Activated CD8-positive, alpha-beta memory T cell treated with anti-CD3 and anti-CD28 coated beads, Interleukin-2, amount 10 ng/mL, durations not matched to agents 7 days and 5 days (primary cell): ENCODE results near the gene KIRREL3. TPM values are rescaled to one million over a fixed set of nuclear protein-coding genes. Genes with fewer than 3 reads are reported as not detected.

Experiments
- ATAC-seq: fragments of 150-1000 bp; cut with Tn5 transposase; one replicate; pipeline ENCODE4 v1.10.0; 2021; ENCODE audit warnings: moderate library complexity
- CTCF ChIA-PET: fragments of 350-600 bp; sonication (Branson Sonifier 250); formaldehyde crosslinking; loops from one replicate; lab custom pipeline; 2021; ENCODE audit warnings: antibody characterized with exemption; lab: Charles Lee
- DNase-seq: peaks from one replicate; pipeline ENCODE4 v3.0.0-alpha.2; 2020
- H3K27ac Mint-ChIP-seq: one replicate; pipeline ENCODE4 v1.8.0; 2021; ENCODE audit warnings: mild to moderate bottlenecking, mixed read lengths
- H3K27me3 Mint-ChIP-seq: one replicate; pipeline ENCODE4 v1.8.0; 2021; ENCODE audit warnings: mixed read lengths
- H3K36me3 Mint-ChIP-seq: one replicate; pipeline ENCODE4 v1.8.0; 2021; ENCODE audit warnings: mild to moderate bottlenecking, mixed read lengths
- H3K4me1 Mint-ChIP-seq: one replicate; pipeline ENCODE4 v1.8.0; 2021; ENCODE audit warnings: mixed read lengths
- H3K4me3 Mint-ChIP-seq: one replicate; pipeline ENCODE4 v1.8.0; 2021; ENCODE audit warnings: mild to moderate bottlenecking, moderate library complexity, mixed read lengths
- H3K9me3 Mint-ChIP-seq: one replicate; pipeline ENCODE4 v1.8.0; 2022; ENCODE audit warnings: low read depth, mixed read lengths
- total RNA-seq, 2 experiments: library from RNA; stranded (reverse); gene quantifications; one replicate each; pipeline ENCODE4 v1.2.3, GENCODE V29; 2021

The KIRREL3 gene
- total RNA-seq, 2 experiments from 2014 or later = not detected

GRCh38 chr11:126682590-126682989 lies 318.0 kb downstream of the KIRREL3 start:
- CTCF ChIA-PET = no interaction called here
- ATAC-seq (no peak), DNase-seq (no peak)
- no peak overlapping the region for H3K27ac Mint-ChIP-seq
- H3K4me3 Mint-ChIP-seq = no peak overlapping the region
- no peaks in the 10 kb centered on the region for H3K9me3 Mint-ChIP-seq
- H3K4me1 Mint-ChIP-seq = no peaks in the 10 kb centered on the region
- H3K36me3 Mint-ChIP-seq = no peaks in the 10 kb centered on the region
- H3K27me3 Mint-ChIP-seq = no peaks in the 10 kb centered on the region

DNA sequence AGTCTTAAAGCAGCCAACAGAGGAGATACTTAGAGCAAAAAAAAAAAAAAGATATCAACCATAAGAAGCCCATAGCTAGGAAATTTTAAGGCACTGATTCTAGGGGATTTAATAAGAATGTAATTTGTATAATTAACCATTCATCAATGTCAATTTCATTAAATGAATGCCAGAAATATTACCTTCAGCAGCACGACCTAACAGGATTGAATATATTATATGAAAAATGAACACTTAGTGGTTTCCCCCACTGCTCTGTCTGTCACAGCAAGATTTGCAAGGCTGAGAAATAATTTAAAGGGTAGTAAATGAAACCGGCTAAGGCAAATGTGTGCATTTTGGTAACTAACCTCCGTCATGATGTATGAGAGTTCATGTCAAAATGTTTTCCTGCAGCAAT lies 319.9 kb downstream of the KIRREL3 start:
- DNase-seq = no peak
- Mint-ChIP-seq H3K4me1 (no peaks in the 10 kb centered on the region), H3K27ac (no peak overlapping the region), H3K4me3 (no peak overlapping the region), H3K36me3 (no peaks in the 10 kb centered on the region), H3K9me3 (no peaks in the 10 kb centered on the region), H3K27me3 (no peaks in the 10 kb centered on the region)
- CTCF ChIA-PET = no interaction called here
- ATAC-seq = no peak

DNA sequence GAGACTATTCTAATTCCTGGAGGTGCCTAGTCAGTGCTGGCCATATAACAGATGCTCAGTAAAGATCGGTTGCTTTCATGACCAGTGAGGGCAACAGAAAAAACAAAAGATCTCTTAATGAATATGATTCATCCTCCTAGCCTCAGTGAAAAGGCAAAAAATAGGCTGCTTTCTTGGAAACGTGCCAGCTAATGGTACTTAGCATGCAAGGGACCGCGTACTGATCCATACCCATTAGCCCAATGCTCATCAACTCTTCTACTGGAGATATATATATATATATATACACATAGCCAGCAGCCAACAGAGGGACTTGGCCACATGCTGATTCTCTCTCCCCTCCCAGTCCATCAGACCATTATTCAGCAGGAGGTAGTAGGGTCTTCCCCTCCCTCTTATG lies 320.4 kb downstream of the KIRREL3 start:
- DNase-seq (no peak), ATAC-seq (no peak)
- H3K27ac Mint-ChIP-seq = no peak overlapping the region
- no peaks in the 10 kb centered on the region for H3K4me1 Mint-ChIP-seq
- H3K4me3 Mint-ChIP-seq = no peak overlapping the region
- H3K9me3 Mint-ChIP-seq = no peaks in the 10 kb centered on the region
- H3K36me3 Mint-ChIP-seq = no peaks in the 10 kb centered on the region
- H3K27me3 Mint-ChIP-seq = no peaks in the 10 kb centered on the region
- CTCF ChIA-PET = no interaction called here

GRCh38 chr11:126679033-126679432 lies 321.5 kb downstream of the KIRREL3 start:
- Mint-ChIP-seq H3K4me3 (no peak overlapping the region), H3K27me3 (no peaks in the 10 kb centered on the region), H3K9me3 (no peaks in the 10 kb centered on the region), H3K4me1 (no peaks in the 10 kb centered on the region), H3K27ac (no peak overlapping the region), H3K36me3 (no peaks in the 10 kb centered on the region)
- no peak for ATAC-seq
- no peak for DNase-seq
- CTCF ChIA-PET = no interaction called here

DNA sequence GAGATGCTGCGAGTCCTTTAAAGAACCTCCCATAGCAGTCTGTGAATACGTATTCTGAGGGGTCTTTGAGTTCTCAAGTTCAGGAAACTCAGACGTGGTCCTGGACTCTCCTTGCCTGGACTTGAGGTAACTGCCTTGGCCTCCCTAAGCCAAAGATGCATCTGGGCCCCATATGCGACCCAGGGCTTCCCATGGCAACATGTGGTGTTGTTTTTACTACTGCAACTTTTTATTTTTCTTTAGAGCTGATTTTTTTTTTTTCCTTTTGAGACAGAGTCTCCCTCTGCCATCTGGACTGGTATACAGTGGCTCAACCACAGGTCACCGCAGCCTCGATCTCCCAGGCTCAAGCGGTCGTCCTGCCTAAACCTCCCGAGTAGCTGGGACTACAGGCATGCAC lies 324.0 kb downstream of the KIRREL3 start:
- H3K9me3 Mint-ChIP-seq = no peaks in the 10 kb centered on the region
- H3K36me3 Mint-ChIP-seq = no peaks in the 10 kb centered on the region
- DNase-seq (no peak), ATAC-seq (no peak)
- H3K4me3 Mint-ChIP-seq = no peak overlapping the region
- CTCF ChIA-PET = no interaction called here
- no peak overlapping the region for H3K27ac Mint-ChIP-seq
- H3K4me1 Mint-ChIP-seq = no peaks in the 10 kb centered on the region
- H3K27me3 Mint-ChIP-seq = peaks cover 2% of the 10 kb centered on the region

GRCh38 chr11:126673319-126673718 lies 327.3 kb downstream of the KIRREL3 start:
- H3K36me3 Mint-ChIP-seq = no peaks in the 10 kb centered on the region
- no peaks in the 10 kb centered on the region for H3K9me3 Mint-ChIP-seq
- no peak overlapping the region for H3K27ac Mint-ChIP-seq
- DNase-seq (no peak), ATAC-seq (no peak)
- H3K27me3 Mint-ChIP-seq = peaks cover 14% of the 10 kb centered on the region
- no peak overlapping the region for H3K4me3 Mint-ChIP-seq
- no peaks in the 10 kb centered on the region for H3K4me1 Mint-ChIP-seq
- CTCF ChIA-PET = no interaction called here

DNA sequence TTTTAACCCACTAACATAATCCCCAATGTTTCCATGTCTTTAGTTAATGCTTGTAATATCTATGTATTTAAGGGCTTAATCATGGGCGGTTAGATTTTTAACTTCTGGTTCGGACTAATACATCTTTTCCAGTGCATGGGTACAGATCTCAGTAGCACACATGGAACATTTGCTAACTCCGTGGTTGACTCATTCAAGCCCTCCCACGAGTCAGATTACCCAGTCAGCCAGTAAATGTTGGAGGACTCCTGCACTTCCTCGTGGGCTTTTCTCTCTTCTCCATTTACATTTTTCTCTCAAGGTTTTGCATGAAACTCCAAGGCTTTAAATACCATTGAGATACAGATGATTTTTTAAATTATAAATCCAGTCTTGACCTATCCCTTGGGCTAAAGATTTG lies 331.2 kb downstream of the KIRREL3 start:
- DNase-seq = no peak
- no peak for ATAC-seq

GRCh38 chr11:126664643-126665042 lies 335.9 kb downstream of the KIRREL3 start:
- Mint-ChIP-seq H3K27me3 (peaks cover 14% of the 10 kb centered on the region), H3K4me1 (no peaks in the 10 kb centered on the region), H3K27ac (no peak overlapping the region), H3K9me3 (no peaks in the 10 kb centered on the region), H3K36me3 (no peaks in the 10 kb centered on the region), H3K4me3 (no peak overlapping the region)
- CTCF ChIA-PET = no interaction called here
- DNase-seq = no peak
- no peak for ATAC-seq

More for the DNA sequence above, 331.2 kb downstream of the KIRREL3 start:
- Mint-ChIP-seq H3K36me3 (no peaks in the 10 kb centered on the region), H3K9me3 (no peaks in the 10 kb centered on the region), H3K27ac (no peak overlapping the region), H3K27me3 (peaks cover 15% of the 10 kb centered on the region), H3K4me3 (no peak overlapping the region), H3K4me1 (no peaks in the 10 kb centered on the region)
- CTCF ChIA-PET = no interaction called here

- H3K9me3 Mint-ChIP-seq = no peaks in the 10 kb centered on the region
Measured at GRCh38 chr11:126663749-126664592, 336.6 kb downstream of the KIRREL3 start.

GRCh38 chr11:126662035-126662790 lies 338.4 kb downstream of the KIRREL3 start:
- no peaks in the 10 kb centered on the region for H3K36me3 Mint-ChIP-seq
- peaks cover 8% of the 10 kb centered on the region for H3K27me3 Mint-ChIP-seq
- ATAC-seq (no peak), DNase-seq (no peak)
- CTCF ChIA-PET = no interaction called here
- H3K4me3 Mint-ChIP-seq = no peak overlapping the region
- H3K9me3 Mint-ChIP-seq = no peaks in the 10 kb centered on the region
- no peak overlapping the region for H3K27ac Mint-ChIP-seq
- no peaks in the 10 kb centered on the region for H3K4me1 Mint-ChIP-seq

More at GRCh38 chr11:126663749-126664592, 336.6 kb downstream of the KIRREL3 start:
- ATAC-seq (no peak), DNase-seq (no peak)
- CTCF ChIA-PET = no interaction called here
- Mint-ChIP-seq H3K27me3 (peaks cover 11% of the 10 kb centered on the region), H3K4me1 (no peaks in the 10 kb centered on the region), H3K4me3 (no peak overlapping the region), H3K36me3 (no peaks in the 10 kb centered on the region), H3K27ac (no peak overlapping the region)

GRCh38 chr11:126660761-126661425 lies 339.7 kb downstream of the KIRREL3 start:
- H3K27ac Mint-ChIP-seq = no peak overlapping the region
- H3K36me3 Mint-ChIP-seq = no peaks in the 10 kb centered on the region
- ATAC-seq = no peak
- CTCF ChIA-PET = no interaction called here
- no peaks in the 10 kb centered on the region for H3K9me3 Mint-ChIP-seq
- H3K4me1 Mint-ChIP-seq = no peaks in the 10 kb centered on the region
- H3K4me3 Mint-ChIP-seq = no peak overlapping the region
- no peak for DNase-seq
- peaks cover 7% of the 10 kb centered on the region for H3K27me3 Mint-ChIP-seq

- no peak for DNase-seq
- H3K27me3 Mint-ChIP-seq = peaks cover 9% of the 10 kb centered on the region
- H3K36me3 Mint-ChIP-seq = no peaks in the 10 kb centered on the region
- no peak overlapping the region for H3K27ac Mint-ChIP-seq
- no peaks in the 10 kb centered on the region for H3K4me1 Mint-ChIP-seq
- CTCF ChIA-PET = no interaction called here
- H3K9me3 Mint-ChIP-seq = no peaks in the 10 kb centered on the region
- no peak overlapping the region for H3K4me3 Mint-ChIP-seq
- no peak for ATAC-seq
Measured at GRCh38 chr11:126660321-126660720, 340.2 kb downstream of the KIRREL3 start.

DNA sequence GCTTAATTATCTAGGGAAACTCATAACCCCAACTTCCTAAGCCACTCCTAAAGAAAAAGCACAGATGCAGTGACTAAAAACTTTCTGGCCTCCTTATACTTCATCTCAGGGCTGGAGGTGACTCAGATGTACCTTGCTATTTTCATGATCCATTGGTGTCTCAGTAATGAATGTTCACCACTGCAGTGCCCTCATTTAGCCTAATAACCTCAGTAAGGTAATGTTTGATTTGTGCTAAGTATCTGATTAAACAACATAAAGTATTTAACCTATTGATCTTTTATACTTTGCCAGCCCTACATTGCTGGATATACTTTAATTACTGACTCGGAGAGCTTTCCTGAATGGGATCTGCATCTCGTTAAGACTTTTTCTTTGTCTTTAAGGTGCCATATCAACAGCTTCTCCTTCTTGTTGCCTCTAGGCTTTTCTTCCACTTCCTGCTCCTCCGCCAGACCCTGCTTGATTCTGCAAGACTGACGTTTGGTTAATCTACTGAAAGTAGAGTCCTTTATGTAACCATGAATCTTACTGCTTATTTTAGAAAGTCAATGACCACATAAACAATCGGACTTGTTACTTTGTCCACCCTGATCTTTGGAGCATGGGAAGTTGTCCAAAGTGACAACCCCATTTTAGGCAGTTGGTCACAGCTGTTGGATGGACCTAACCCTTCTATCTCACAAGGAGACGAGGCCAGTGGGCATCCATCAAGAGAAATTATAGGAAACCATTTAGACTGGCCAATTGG lies 342.1 kb downstream of the KIRREL3 start:
- no peaks in the 10 kb centered on the region for H3K36me3 Mint-ChIP-seq

More for the DNA sequence above, 342.1 kb downstream of the KIRREL3 start:
- no peak for DNase-seq
- no peaks in the 10 kb centered on the region for H3K9me3 Mint-ChIP-seq
- H3K27ac Mint-ChIP-seq = no peak overlapping the region
- no peak for ATAC-seq
- peaks cover 10% of the 10 kb centered on the region for H3K27me3 Mint-ChIP-seq
- H3K4me3 Mint-ChIP-seq = no peak overlapping the region
- CTCF ChIA-PET = no interaction called here
- H3K4me1 Mint-ChIP-seq = no peaks in the 10 kb centered on the region
